Tracheal epithelial cell (primary cell): ENCODE results near the gene LRP10. TPM values are rescaled to one million over a fixed set of nuclear protein-coding genes. Genes with fewer than 3 reads are reported as not detected.

Experiments used
- total RNA-seq: library from RNA; depleted of rRNA; stranded (reverse); fragments of >200 nt; gene quantifications from 2 replicates; pipeline ENCODE4 v1.2.1, GENCODE V29; 2014

LRP10 gene, protein sequence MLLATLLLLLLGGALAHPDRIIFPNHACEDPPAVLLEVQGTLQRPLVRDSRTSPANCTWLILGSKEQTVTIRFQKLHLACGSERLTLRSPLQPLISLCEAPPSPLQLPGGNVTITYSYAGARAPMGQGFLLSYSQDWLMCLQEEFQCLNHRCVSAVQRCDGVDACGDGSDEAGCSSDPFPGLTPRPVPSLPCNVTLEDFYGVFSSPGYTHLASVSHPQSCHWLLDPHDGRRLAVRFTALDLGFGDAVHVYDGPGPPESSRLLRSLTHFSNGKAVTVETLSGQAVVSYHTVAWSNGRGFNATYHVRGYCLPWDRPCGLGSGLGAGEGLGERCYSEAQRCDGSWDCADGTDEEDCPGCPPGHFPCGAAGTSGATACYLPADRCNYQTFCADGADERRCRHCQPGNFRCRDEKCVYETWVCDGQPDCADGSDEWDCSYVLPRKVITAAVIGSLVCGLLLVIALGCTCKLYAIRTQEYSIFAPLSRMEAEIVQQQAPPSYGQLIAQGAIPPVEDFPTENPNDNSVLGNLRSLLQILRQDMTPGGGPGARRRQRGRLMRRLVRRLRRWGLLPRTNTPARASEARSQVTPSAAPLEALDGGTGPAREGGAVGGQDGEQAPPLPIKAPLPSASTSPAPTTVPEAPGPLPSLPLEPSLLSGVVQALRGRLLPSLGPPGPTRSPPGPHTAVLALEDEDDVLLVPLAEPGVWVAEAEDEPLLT
- total RNA-seq: 52.9 and 61.2 TPM in 2 replicates

DNA sequence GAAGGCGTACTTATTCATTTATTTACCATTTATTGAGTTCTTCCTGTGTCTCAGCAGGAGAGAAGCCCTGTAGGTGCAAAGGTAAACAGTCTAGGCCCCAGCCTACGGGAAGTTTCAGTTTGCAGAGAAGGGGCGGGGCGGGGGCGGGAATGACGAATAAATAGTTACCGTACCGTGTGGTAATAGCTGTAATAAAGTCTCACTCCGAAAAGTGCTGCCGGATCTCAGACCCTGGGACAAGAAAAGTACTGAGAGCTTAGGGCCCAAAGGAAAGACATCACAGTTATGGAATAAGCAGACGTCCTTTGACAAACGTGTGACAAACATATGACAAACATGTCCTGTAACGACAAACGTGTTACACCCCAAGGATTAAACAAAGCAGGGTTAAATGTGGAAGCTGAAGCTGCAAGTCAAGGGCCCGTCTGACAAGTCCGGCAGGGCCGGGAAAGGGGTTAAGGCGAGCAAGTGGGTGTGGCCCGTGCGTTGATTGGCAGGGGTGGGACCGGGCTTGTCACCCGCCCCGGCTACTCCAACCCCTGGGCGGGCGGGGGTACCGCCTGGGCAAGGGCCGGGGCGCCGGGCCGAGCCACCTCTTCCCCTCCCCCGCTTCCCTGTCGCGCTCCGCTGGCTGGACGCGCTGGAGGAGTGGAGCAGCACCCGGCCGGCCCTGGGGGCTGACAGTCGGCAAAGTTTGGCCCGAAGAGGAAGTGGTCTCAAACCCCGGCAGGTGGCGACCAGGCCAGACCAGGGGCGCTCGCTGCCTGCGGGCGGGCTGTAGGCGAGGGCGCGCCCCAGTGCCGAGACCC, at the start of gene LRP10:
Gene LRP10 (plus strand): TSS at position 517 of the 809 bp plus-strand sequence. CDS start 564 bp downstream, outside the sequence.

DNA sequence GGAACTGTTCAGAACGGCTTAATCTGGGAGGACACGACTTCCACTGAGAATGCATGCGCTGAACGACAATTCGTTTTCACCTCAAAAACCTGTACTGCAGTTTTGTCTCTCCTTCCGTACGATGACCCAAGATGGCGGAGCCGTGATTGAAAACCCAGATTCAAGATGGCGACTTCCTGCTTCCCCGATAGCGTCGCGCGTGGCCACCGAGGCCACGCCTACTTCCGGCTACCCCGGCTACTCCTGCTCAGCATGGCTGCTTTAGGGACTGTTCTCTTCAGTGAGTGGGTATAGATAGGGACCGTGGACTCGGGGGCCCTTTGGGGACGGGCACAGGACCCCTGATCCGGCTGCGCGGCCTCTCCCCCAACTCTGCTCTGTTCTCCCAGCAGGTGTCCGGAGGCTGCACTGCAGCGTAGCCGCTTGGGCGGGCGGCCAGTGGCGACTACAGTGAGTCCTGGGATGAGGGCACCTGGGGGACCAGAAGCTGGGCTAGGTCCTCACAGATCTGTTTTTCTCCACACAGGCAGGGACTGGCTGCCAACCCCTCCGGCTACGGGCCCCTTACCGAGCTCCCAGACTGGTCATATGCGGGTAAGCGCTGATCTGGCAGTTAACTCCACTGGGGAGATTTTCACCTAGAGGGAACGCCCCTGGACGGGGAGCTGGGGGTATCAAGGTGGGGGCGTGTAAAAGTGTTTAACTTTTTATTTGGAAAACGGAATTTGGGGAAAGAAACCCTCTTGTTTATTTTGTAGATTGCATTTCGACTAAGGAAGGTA, 41.7 kb upstream of the LRP10 start, which contains the start of gene MRPL52:
Gene MRPL52 (plus strand): TSS at position 227 of the 782 bp plus-strand sequence. CDS start 26 bp downstream, at position 253.

GRCh38 chr14:22836301-22837113, 35.0 kb upstream of the LRP10 start, which contains the start of gene MMP14:
Gene MMP14 (plus strand): TSS chr14:22836585. CDS start chr14:22836818, 233 bp downstream.

DNA sequence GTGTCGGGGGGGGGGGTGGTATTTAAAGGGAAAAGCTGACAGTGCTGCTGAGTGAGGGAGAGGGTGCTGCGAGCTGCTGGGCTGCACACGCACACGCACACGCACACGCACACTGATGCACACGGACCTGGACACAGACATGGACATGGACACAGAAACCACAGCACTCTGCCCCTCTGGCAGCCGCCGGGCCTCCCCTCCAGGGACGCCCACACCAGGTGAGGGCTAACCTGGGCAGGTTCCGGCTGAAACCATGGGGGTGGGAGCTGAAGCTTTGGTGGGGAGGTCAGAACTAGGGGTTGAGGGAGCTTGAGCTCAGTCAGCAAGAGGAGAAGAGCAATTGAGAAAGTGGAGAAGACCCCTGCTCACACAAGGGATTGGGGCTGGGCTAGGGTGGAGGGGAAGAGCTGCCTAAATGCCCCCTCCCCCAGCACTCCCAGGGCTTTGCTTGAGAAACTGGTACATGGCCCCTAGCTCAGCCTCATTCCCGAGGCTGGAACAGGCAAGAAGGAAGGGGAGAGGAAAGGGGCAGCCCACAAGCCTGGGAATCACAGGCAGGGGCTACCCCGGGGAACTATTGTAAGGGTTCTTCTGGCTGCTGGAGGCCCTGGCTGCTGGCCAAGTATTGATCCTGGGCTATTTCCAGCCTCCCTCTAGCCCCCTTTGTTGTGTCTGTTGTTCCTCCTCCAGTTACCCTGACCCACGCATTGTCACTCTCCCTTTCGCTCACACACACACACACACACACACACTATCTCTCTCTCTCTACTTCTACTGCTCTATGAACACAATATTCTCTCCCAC, 11.8 kb downstream of the LRP10 start, which contains the start of gene REM2:
Gene REM2 (plus strand): TSS at position 50 of the 804 bp plus-strand sequence. CDS start 66 bp downstream, at position 116.

GRCh38 chr14:22918804-22919600, 47.5 kb downstream of the LRP10 start, which contains the start of gene RBM23:
Gene RBM23 (minus strand): TSS chr14:22919149.

DNA sequence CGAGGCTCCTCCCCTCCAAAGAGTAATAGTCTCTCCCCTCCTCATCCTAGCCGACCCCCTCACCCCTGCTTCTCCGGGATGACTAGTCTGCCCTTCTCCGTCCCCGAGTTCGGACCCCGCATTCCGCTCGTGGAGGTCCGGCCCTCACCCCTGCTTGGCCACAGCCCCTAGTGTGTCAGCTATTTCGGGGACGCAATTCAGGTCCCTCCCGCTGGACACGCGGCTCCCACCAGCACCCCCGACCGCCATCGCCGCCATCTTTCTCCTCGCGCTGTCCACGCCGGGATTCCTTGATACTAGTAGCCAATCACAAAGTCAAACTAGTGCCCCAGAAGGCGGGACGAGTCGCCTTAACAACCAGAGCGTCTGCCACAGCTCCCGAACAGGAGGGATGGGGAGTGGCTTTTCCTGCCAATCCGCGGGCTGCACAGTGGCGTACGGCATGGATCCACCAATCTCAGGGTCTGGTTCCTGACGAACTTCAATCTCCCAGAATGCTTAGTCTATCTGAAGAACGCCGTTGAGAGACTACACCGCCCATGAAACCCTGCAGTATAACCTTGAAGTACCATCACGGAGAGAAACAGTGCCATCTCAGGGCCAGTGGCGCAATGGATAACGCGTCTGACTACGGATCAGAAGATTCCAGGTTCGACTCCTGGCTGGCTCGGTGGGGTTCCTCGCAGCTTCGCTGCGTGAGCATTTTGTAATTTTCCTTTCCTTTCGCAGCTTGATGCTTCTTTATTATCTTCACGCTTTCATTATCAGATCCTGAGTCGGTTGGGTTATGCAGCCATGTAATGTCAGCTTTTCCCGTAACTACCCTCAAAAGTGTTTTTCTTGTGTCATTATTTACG, 57.8 kb downstream of the LRP10 start, which contains the start of gene PRMT5:
Gene PRMT5 (minus strand): TSS at position 273 of the 857 bp plus-strand sequence. CDS start 15 bp downstream, at position 258.

Other genes starting within 250 kb of the LRP10 start
- gene OR6J1, start 227.4 kb upstream of the LRP10 start, total RNA-seq: not detected in 2 replicates
- gene OXA1L, start 105.1 kb upstream of the LRP10 start, total RNA-seq: 39.8 and 56.9 TPM in 2 replicates
- 0.43 and 3.1 TPM in 2 replicates for gene SLC7A7, start 56.3 kb upstream of the LRP10 start, total RNA-seq
- 28.9 and 30.1 TPM in 2 replicates for gene MRPL52, start 41.9 kb upstream of the LRP10 start, total RNA-seq
- 151 and 263 TPM in 2 replicates for gene MMP14, start 35.2 kb upstream of the LRP10 start, total RNA-seq
- 0.43 TPM in 1 of 2 replicates, not detected in the other for gene REM2, start 11.5 kb downstream of the LRP10 start, total RNA-seq
- gene RBM23, start 47.4 kb downstream of the LRP10 start, total RNA-seq: 48.9 and 70.8 TPM in 2 replicates
- 80.4 and 83.9 TPM in 2 replicates for gene PRMT5, start 57.6 kb downstream of the LRP10 start, total RNA-seq
- 51.6 and 150 TPM in 2 replicates for gene HAUS4, start 85.3 kb downstream of the LRP10 start, total RNA-seq
- 250 and 322 TPM in 2 replicates for gene AJUBA, start 110.8 kb downstream of the LRP10 start, total RNA-seq
- 13.0 and 20.5 TPM in 2 replicates for gene C14orf93, start 138.4 kb downstream of the LRP10 start, total RNA-seq
- gene PSMB5, start 163.2 kb downstream of the LRP10 start, total RNA-seq: 186 and 259 TPM in 2 replicates
- not detected in 2 replicates for gene PSMB11, start 170.5 kb downstream of the LRP10 start, total RNA-seq
- gene CDH24, start 185.8 kb downstream of the LRP10 start, total RNA-seq: 3.4 and 4.3 TPM in 2 replicates
- gene ACIN1, start 223.4 kb downstream of the LRP10 start, total RNA-seq: 25.8 and 31.8 TPM in 2 replicates
- 27.7 and 43.1 TPM in 2 replicates for gene C14orf119, start 223.8 kb downstream of the LRP10 start, total RNA-seq
- not detected in 2 replicates for gene CIROP, start 233.2 kb downstream of the LRP10 start, total RNA-seq
- gene CEBPE, start 247.5 kb downstream of the LRP10 start, total RNA-seq: not detected in 2 replicates